GM12873 (cell line): ENCODE results near the gene DUSP7.

Experiments
- TF ChIP-seq, protein P1 (sequence below): IDR thresholded peaks from 2 replicates; pipeline ENCODE4 v1.5.1; 2012; ENCODE audit warnings: low read depth, mild to moderate bottlenecking, moderate library complexity, low read length, control low read depth; ENCODE audit not compliant: insufficient read depth; ENCODE audit errors: missing control alignments

DUSP7 gene

DNA sequence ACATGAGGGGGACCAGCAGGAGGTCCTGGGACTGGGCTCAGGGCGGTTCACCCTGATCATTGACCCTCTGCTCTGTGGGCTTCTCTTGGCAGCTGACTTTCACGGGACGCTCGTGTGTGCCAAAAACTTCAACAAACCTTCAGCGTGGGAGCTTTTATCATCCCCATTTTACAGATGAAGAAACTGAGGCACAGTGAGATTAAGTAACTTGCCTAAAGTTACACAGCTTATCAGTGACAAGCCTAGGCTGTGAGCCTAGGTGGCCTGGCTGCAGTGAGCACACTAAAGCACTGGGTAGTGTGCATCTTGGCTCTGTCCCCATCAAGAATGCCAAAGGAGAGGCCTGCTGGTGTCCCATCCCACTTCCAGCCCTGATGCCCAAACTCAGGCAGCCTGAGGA is 23.6 kb upstream of the DUSP7 start:
- TF ChIP-seq, protein P1, sequence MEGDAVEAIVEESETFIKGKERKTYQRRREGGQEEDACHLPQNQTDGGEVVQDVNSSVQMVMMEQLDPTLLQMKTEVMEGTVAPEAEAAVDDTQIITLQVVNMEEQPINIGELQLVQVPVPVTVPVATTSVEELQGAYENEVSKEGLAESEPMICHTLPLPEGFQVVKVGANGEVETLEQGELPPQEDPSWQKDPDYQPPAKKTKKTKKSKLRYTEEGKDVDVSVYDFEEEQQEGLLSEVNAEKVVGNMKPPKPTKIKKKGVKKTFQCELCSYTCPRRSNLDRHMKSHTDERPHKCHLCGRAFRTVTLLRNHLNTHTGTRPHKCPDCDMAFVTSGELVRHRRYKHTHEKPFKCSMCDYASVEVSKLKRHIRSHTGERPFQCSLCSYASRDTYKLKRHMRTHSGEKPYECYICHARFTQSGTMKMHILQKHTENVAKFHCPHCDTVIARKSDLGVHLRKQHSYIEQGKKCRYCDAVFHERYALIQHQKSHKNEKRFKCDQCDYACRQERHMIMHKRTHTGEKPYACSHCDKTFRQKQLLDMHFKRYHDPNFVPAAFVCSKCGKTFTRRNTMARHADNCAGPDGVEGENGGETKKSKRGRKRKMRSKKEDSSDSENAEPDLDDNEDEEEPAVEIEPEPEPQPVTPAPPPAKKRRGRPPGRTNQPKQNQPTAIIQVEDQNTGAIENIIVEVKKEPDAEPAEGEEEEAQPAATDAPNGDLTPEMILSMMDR: no peak

DNA sequence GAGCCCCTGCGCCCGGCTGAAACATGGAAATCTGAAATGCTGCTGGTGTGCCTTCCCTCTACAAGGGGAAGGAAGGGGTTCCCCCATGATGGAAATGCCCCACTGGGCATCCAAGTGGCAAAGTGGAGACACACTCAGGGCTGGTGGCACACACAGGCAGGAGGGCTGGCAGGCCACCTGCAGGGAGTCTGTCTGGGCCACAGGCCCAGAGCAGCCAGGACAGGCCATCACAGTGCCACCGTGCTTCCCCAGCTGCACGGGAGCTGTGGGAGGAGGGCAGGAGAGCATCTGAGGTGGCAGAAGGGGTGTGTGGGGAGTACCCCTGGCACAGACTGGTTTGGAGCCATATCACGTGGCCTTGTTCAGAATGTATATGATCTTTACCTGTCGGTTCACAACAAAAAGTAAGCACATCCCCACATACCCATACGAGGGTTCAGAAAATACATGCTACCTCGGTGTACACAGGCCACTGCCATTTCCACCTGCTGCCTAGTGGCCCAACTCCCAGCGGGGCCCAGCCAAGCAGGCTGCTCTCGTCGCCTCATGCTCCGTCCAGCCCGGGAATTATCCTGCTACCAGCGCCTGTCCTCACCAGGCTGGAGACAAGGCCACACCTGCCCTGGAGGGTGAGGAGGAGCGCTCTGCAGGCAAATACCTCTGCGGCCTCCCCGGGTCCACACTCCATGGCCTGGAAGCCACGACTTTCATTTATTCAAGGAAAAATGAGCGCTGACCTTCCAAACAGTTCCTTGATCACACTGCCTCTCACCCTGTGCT is 22.6 kb upstream of the DUSP7 start:
- TF ChIP-seq, protein P1: no peak

DNA sequence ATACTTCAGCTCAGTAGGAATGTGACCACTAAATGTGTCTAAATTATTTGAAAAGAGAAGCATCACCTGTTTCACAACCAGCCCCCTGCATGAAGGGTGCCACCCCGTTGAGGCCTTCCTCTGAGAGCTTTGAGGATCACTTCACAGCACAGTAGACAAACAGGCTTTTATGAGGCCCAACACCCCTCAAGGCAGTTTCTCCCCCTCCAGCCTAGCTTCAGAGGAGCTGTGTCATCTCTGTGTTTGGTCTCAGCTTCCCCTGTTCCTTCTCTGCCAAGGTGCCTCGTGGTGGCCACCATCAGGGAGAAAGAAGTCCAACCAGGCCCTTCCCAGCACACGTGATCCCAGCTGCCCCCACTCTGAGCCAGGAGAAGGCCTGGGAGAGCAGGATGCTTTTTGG is 21.6 kb upstream of the DUSP7 start:
- TF ChIP-seq, protein P1: no peak

DNA sequence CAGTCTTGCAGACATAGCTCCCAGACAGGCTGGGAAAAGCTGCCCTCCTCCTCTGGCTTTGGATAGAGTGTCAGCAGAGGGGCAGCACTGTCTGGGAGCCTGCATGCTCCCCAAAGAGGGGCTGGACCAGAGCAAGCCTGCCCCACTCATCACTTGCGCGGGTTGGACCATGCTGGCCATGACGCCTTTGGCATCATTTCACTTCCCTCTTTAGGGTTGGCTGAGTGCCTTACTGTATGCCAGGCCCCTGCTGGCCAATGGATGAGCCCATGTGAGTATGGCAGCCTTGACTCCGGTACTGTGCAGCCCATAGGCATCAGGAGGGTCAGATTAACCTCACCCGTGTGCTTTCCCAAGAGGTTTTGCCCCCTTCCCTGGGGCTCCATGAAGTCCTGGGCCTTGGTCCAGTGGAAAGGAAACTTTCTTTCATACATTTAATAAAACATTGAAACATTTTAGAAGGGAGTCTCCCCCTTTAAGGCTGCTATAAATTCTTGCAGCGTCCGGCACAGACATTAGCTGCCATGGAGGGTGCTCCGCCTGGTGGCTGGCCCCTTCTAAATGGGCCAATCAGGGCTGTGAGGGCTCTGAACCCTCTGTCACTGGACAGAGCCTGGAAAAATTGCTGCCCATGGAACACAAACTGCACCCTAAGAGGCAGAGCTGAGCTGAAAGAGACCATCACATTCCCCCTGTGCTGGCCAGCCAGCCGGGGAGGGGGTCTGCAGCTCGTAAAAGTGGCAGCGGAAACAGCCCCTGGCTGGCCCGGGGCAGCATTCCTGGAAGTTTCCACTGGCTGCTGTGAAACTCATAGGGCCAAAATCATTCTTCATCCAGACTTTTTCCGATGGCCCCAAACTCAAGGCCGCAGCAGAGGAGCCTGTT is 20.8 kb upstream of the DUSP7 start:
- TF ChIP-seq, protein P1: no peak

DNA sequence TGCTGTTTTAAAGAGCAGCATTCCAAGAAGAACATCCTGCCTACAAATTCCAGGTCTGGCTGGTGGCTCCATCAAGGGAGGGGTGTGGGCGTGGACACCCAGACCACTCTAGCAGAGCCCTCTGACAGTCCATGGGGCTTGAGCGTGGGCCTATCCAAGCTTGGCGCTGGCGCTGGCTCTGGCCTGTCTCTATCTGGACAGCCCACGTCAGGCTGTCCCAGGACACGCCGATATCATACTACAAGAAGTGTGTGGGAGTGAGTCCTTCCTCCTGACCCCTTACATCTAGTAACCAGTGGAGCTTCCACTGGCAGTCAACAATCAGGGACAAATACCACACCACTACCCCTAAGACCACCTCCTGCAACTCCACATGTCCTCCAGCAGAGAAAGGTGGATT is 17.1 kb upstream of the DUSP7 start:
- TF ChIP-seq, protein P1: no peak

DNA sequence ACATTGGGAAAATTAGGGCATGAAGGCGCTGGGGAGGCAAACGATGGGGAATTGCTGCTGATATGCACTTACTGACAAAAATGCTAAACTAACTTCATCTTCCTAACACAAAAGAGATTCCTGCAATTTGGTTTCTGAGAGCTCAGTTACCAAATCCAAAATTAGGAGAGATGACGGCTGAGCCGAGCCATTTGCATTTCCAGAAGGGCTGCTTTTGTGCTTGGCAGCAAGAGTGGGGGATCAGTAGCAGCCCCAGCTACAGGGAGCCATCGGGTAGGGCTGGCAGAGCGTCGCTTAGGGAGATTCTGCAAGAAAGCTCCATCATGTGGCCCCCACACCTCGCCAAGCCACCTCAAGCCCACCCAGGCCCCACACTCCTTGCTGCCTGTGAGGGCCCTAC is 16.1 kb upstream of the DUSP7 start:
- TF ChIP-seq, protein P1: no peak

DNA sequence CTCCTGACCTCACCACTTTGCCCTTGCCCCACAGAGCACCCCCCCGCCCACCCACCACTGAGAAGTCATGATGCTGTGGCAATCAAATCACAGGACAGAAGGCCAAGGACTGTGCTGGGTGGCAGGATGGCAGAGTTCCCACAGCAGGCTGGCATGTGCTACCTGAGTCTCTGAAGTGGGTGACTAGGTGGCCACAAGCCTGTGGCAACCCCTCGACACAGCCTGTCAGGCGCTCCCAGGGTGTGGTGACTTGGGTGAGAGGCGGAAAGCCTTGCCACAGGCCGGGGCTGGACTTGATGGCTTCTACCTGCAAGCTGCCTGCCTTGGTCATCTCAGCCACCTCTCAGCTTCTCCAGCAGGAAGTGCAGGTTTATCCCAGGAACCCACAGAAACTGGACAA is 15.6 kb upstream of the DUSP7 start:
- TF ChIP-seq, protein P1: no peak
